Esophagus squamous epithelium (tissue), 4 donors: ENCODE results near the gene KRT17.
"Not testable (repeated sequence)": the region's sequence is repeated elsewhere in the genome, so short reads cannot be mapped to it uniquely, and the experiment has no call there.

Source experiments
- CTCF ChIP-seq, 6 experiments: fragments of 450-650 bp in 4 of 6; fragments of 200-600 bp in 2 of 6; sonication (generic) in 2 of 6; IDR thresholded peaks; one replicate each; pipeline ENCODE4 v1.5.1; 2016 to 2019; ENCODE audit warnings: antibody characterized with exemption in 6 of 6, mild to moderate bottlenecking in 4 of 6, moderate library complexity in 4 of 6
- POLR2A ChIP-seq, 4 donors: fragments of 450-650 bp; IDR thresholded peaks; one replicate each; pipeline ENCODE4 v1.6.1; 2017; ENCODE audit warnings: antibody characterized with exemption in 4 of 4, mild to moderate bottlenecking in 4 of 4, moderate library complexity in 3 of 4

- TF ChIP-seq POLR2A, CTCF (IDR thresholded peaks at IDR 0.05): not testable (repeated sequence)
Measured at GRCh38 chr17:41610061-41610517, 14.3 kb downstream of the KRT17 start.
